Epithelial cell of proximal tubule (primary cell): ENCODE data around the gene COX17. TPM values are rescaled to one million over a fixed set of nuclear protein-coding genes. Genes with fewer than 3 reads are reported as not detected.

Source experiments
- DNase-seq: peaks from one replicate; pipeline ENCODE4 v3.0.0-alpha.2; 2011; ENCODE audit warnings: low read depth
- H3K4me3 ChIP-seq: 2 replicates; pipeline ENCODE4 v1.5.1; 2011; ENCODE audit warnings: low read depth, mild to moderate bottlenecking, low read length
- total RNA-seq: library from RNA; depleted of rRNA; stranded (reverse); fragments of >200 nt; gene quantifications from 2 replicates; pipeline ENCODE4 v1.2.3, GENCODE V29; 2015
- TF ChIP-seq, protein P1 (sequence below): conservative IDR thresholded peaks from 2 replicates; pipeline ENCODE4 v1.5.1; 2012; ENCODE audit warnings: low read depth, mild to moderate bottlenecking, low read length

The COX17 gene
- total RNA-seq, 1 donor from 2014 or later = 91.1 TPM

DNA sequence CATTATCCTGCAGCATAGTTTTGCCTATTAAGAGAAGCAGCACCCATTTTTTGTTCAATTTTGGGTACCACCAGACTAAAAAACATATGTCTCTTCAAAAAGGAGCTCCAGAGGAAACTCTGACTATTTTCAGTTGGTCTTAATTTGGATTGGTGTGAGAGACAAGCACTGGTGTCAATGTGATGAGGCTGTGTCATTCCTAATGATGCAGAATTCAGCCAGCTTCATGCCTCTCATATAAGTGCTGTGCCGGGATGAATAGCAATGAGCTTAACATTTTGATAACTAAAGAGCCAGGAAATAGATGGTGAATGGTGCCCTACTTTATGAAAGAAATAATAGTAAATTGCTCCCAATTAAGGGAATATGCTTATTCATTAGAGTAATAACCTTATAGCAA is 32.7 kb downstream of the COX17 start:
- no peak overlapping the region for H3K4me3 ChIP-seq
- TF ChIP-seq, protein P1, sequence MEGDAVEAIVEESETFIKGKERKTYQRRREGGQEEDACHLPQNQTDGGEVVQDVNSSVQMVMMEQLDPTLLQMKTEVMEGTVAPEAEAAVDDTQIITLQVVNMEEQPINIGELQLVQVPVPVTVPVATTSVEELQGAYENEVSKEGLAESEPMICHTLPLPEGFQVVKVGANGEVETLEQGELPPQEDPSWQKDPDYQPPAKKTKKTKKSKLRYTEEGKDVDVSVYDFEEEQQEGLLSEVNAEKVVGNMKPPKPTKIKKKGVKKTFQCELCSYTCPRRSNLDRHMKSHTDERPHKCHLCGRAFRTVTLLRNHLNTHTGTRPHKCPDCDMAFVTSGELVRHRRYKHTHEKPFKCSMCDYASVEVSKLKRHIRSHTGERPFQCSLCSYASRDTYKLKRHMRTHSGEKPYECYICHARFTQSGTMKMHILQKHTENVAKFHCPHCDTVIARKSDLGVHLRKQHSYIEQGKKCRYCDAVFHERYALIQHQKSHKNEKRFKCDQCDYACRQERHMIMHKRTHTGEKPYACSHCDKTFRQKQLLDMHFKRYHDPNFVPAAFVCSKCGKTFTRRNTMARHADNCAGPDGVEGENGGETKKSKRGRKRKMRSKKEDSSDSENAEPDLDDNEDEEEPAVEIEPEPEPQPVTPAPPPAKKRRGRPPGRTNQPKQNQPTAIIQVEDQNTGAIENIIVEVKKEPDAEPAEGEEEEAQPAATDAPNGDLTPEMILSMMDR = no peak
- no peak for DNase-seq

DNA sequence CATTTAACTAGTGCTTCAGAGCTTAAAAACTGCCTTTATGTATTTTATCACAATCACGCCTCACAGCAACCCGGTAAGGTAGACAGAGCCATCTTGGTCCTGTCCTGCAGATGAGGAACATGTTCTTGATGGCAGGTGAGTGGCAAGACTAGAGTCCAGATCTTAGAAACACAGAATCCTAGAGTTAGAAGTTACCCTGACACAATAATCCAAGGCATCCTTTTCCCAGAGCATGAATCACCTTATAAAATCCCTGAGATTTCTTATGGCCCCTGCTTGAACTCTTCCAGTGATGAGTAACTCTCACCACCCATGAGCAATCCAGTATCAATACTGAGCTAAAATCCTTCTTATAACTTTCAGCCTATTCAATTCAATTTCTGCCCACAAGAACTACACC is 33.7 kb downstream of the COX17 start:
- TF ChIP-seq, protein P1 = no peak
- no peak overlapping the region for H3K4me3 ChIP-seq
- peak; percentile 76 for DNase-seq

DNA sequence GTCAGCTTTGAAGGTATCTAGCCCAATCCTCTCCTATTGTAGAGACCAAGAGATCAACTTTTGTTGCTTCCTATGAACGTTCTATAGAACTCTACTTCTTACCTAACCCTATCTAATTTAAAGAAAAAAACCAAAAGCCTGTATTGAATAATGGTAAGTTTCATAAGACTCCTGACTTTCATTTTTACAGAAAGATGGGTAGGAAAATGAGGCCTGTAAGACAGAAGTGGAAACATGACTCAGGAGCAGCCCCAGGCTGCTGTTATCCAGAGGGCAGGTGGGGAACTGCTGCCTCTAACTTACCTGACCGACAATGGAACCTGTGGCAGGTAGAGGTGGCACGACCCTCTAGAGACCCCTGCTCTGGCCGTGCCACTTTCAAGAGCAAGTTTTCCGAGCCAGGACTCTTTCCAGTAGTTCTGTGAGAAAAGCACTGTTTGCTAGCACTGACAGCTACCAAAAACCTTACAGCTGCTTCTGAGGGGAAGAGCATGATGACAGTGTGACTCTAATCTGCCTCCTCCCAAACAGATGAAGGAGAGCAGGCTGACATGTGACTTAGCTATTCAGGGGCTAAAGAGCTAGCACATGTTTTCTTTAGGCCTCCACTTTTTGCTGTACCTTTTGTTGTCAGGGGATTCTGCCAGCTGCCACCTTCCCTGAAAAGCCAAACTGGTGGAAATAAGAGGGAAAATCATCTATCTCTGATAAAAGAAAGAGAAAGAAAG is 34.3 kb downstream of the COX17 start:
- no peak for DNase-seq
- TF ChIP-seq, protein P1 = no peak

DNA sequence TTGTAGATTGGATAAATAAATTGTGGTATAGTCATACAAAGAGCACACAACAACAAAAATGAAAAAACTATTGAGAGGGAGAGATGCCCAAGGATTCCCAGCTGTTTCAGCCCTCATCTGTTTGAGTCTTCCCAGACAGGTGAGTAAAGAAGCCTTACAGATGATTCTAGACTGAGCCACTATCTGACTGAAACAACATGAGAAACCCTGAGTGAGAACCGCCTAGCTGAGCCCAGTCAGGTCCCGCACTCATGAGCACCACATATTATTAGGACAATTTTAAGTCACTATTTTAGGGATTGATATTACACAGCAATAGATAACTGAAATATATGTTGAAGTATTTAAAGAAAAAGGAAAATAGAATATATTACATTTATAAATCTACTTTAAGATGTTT is 35.8 kb downstream of the COX17 start:
- TF ChIP-seq, protein P1 = no peak

More for the DNA sequence above, 34.3 kb downstream of the COX17 start:
- H3K4me3 ChIP-seq = no peak overlapping the region

DNA sequence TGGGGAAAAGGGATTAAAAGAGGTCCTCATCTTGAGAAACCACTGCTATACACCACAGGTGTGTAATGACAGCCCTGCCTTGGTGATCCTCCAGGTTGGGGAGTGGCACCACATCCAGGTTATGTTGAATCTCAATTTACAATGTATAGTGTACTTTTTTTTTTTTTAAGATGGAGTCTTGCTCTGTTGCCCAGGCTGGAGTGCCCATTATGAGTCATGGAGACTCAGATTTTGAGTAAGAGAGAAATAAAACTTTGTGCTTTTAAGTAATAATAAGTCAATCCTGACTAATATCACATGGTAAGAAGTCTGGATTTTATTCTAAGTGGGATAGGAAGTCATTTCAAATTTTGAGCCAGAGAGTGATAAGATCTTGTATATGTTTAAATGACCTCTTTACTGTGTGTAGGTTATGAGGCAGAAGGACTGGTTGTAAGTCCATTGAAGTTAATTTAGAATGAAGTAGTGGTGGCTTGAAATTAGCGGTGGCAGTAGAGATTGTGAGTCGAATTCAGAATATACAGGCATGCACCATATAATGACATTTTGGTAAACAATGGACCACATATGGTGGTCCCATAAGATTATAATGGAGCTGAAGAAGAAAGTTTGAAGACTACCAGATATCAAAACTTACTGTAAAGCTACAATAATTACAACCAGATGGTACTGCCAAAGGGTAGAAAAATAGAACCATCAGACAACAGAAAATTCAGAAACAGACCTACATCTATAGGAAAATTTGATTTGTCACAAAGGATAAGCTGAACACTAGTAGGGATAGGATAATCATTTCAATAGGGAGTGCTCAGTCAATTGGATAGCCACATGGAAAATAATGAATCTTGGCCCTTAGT is 37.5 kb downstream of the COX17 start:
- DNase-seq = no peak
- H3K4me3 ChIP-seq = no peak overlapping the region
- TF ChIP-seq, protein P1 = no peak

More for the DNA sequence above, 35.8 kb downstream of the COX17 start:
- DNase-seq = no peak
- no peak overlapping the region for H3K4me3 ChIP-seq

DNA sequence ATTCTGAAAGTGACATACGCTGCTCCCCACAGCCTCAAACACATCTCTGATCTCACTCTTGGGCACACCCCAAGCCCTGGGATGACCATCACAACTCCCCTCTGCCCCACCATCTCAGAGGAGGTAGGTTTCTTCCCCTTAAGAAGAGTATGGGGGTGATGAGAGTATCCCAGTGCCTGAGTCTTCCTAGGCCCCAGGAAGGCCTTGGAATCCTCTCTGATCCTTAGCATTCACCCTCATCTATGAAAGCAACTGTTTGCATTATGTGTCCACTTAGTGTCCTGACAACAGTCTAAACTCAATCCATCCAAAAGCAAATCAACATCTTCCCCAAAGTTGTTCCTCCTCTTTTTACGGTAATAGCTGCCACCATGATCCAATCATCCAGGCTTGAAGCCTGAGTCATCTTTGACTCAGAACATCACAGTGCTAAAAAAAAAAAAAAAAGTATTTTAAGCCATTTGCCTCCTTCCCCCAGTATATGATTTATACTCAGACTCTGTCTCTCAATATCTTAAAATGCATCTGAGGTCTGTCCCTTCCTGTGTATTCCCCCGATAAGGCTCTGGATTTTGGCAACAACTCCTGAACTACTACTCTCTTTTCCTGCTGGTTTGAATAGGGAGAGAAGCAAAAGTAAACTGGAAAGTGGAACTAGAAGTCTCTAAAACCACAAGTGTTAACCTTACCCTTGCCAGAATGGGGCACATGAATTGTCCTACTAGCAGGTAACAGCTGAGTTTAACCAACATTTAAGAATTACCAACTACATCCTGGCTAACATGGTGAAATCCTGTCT is 39.3 kb downstream of the COX17 start:
- DNase-seq = peak; percentile 74
- H3K4me3 ChIP-seq = peak overlapping the region; percentile 7
- TF ChIP-seq, protein P1 = no peak
